Hematopoietic multipotent progenitor cell treated with erythropoietin and hydrocortisone succinate and interleukin-3 and kit ligand, for 15 days (in vitro differentiated cells): ENCODE results near the gene CD63.
A peak's percentile ranks its signal among the peaks of the same experiment; 100 is the strongest.

Experiments used
- DNase-seq: peaks from one replicate; pipeline ENCODE4 v3.0.0-alpha.2; 2015; ENCODE audit warnings: low spot score

Gene CD63

DNA sequence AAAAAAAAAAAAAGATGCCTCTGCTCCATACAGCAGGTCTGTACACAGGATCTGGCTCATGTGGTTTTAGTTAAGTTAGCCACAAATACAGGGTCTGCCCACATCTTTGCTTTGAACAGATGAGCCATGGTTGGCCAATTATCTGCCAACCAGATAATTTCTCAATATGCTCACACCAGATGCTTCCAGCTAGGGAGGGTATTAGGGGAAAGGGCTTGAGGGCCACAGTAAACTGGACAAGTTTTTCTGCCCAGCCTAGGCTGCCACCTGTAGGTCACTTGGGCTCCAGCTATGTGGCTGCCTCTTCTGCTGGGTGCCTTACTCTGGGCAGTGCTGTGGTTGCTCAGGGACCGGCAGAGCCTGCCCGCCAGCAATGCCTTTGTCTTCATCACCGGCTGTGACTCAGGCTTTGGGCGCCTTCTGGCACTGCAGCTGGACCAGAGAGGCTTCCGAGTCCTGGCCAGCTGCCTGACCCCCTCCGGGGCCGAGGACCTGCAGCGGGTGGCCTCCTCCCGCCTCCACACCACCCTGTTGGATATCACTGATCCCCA, 7.8 kb downstream of the CD63 start:
- no peak for DNase-seq

DNA sequence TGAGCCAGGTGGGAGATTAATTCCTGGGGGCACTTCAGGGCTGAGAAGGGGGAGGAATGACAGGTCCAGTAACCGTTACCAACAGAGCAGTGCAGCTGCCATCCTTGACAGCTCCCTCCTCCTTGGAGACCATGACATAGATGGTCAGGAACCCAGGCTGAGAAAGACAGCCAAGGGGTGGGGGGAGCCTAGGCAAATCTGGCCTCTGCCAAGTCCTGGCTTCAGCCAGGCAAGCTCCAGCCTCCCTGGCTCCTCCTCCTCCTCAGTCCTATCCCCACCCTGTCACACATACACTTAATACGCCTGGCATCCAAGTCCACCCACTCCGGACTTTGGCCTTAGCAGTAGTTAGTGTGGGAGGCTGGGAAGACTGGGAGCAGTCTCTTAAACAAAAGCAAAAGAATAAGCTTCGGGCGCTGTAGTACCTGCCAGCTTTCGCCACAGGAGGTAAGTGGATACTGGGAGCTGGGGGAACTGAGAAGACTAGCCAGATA, 8.7 kb downstream of the CD63 start, which contains the start of gene RDH5:
Gene RDH5 (plus strand): TSS at position 323 of the 494 bp plus-strand sequence. CDS start 792 bp downstream, outside the sequence.
- no peak for DNase-seq

- DNase-seq, result no peak
These were observed 9.4 kb downstream of the CD63 start for GRCh38 chr12:55719371-55719770.

- no peak for DNase-seq
These were observed 10.1 kb downstream of the CD63 start for GRCh38 chr12:55718624-55719275.

GRCh38 chr12:55718015-55718414, 10.8 kb downstream of the CD63 start:
- no peak for DNase-seq

- DNase-seq, result no peak
These were observed 11.5 kb downstream of the CD63 start for GRCh38 chr12:55717011-55718007.

DNA sequence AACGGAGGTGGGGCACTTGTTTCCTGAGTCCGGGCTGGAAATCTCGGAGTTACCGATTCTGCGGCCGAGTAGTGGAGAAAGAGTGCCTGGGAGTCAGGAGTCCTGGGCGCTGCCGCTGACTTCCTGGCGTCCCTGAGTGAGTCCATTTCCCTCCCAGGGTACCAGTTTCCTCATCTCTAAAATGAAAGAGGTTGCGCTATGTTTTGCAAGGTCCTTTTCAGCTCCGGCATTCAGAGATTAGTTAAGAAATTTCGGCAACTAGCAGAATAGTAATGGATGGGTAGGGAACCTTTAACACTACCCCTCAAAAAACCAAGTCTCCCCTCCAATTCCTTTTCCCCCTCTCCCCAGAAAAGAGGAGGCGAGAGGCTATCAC, 12.2 kb downstream of the CD63 start:
- no peak for DNase-seq

DNA sequence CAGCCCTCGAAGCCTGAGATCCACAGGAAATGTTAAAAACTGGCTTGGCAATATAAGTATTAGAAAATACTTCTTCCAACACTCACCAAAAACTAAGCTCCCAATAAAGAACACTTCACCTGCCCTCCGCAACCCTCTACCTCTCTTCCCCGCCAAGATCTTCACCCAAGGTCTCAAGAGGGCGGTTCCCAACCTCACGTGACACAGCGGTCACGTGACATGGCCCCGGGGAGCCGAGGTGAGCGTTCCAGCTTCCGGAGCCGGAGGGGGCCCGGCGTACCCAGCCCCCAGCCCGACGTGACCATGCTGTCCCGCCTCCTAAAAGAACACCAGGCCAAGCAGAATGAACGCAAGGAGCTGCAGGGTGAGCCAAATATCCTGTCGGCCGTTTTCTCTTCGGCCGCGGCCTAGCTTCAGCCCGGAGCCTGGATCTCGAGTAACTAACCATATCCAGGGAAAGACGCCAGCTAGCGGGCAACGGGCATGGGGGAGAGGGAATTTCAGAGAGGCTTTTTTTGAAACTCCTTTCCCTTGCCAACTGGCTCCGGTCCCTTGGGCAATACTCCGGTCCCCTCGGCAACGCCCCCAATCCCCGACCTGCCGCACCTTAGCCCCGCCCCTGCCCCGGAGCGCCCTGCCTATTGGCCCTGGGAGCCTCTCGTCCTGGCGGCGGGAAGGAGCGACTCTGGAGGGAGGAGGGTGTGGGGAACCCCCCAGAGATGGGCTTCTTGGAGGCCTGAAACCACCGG, 12.8 kb downstream of the CD63 start, which contains the start of gene BLOC1S1:
Gene BLOC1S1 (plus strand): TSS at position 214 of the 749 bp plus-strand sequence. CDS start 6 bp downstream, at position 220.
- peak; percentile 93 for DNase-seq

- no peak for DNase-seq
These were observed 13.5 kb downstream of the CD63 start for GRCh38 chr12:55715169-55715764.

DNA sequence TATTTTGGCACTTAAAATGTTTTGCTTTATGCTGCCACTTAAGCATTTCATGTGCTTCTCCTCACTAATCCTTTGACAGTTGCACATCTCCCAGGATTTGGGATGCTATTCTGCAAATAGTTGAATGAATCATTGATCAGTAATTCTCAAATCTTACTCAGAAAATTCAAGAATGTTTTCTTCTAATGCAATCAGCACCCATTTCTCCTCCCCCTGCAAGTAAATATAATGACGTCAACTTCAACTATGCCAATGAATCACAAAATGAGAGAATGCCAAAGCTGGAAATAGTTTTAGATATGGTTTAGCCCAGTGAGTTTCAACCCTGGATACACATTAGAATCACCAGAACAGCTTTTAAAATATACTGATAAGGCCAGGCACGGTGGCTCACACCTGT, 15.1 kb downstream of the CD63 start:
- DNase-seq, result no peak

DNA sequence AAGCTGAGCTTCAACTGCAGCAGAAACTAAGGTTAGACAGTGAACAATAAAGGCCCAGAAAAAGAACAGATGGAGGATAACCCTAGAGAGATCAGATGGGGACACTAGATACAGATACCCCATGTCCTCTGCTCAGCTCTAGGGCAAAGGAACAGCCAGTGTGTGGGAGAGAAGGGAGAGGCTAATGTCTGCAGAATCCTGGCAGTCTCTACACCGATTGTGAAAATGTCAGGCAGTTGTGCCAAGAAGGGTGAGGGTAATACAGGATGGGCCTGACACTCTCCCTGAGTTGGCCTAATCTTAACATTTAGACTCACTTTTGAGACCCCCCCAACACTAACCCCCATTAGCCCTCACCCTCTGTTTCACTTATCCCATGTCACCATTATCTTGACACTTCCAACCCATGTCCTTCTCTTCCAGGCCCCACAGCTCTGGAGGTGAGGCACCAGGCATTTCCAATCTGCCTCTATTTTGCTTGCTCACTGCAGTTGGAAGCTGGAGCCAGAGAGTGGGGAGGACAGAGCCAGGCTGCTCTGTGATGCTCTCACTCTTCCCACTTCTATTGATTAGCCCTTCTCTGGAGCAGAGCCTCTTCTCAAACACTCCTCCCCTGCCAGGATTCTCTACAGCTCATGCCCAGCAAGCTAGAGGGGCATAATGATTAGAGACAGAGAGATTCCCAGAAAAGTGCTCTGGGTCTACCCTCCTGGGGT, 16.0 kb downstream of the CD63 start:
- no peak for DNase-seq

DNA sequence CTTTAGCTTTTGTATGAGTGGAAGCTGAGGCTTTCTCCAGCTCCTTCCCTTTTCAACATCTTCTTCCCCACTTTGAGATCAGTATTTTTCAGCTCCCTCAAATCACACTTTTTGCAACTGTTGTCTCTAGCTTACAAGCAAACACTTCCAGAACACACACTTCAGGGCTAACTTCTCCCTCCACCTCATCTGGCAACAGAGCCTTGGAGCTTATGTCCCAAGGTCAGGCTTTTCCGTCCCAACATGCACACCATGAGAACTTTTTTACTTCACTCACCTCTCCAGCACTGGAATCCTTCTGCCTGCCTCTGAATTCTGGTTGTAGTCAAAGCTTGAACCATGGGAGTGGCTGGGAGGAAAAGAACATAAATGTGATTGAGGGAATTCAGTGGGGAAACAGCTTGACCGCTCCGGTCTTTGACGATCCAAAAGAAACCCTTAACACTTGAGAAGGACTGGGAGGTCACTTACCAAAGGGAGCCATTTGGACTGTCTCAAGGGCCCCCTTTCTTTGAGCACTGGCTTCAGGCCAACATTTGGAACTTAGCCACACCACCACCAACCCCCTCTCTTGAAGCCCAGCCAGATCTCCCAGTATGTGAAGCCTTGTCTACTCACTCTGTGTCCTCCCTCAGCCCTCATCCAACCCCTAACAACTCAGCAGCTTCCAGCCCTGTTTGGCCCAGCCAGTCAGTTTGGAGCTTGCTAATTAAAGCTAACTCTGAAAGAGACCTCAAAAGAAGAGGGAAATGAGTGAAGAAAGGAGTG, 16.8 kb downstream of the CD63 start:
- no peak for DNase-seq

- DNase-seq, result no peak
These were observed 20.0 kb downstream of the CD63 start for GRCh38 chr12:55708695-55709233.

- no peak for DNase-seq
These were observed 20.7 kb downstream of the CD63 start, which contains the start of gene ITGA7 for GRCh38 chr12:55707841-55708694. TSS of gene ITGA7 (minus strand) at chr12:55707904. CDS start at chr12:55707682, 222 bp downstream.

- no peak for DNase-seq
These were observed 21.6 kb downstream of the CD63 start for GRCh38 chr12:55707219-55707671.

- no peak for DNase-seq
These were observed 22.1 kb downstream of the CD63 start for GRCh38 chr12:55706568-55707218.

DNA sequence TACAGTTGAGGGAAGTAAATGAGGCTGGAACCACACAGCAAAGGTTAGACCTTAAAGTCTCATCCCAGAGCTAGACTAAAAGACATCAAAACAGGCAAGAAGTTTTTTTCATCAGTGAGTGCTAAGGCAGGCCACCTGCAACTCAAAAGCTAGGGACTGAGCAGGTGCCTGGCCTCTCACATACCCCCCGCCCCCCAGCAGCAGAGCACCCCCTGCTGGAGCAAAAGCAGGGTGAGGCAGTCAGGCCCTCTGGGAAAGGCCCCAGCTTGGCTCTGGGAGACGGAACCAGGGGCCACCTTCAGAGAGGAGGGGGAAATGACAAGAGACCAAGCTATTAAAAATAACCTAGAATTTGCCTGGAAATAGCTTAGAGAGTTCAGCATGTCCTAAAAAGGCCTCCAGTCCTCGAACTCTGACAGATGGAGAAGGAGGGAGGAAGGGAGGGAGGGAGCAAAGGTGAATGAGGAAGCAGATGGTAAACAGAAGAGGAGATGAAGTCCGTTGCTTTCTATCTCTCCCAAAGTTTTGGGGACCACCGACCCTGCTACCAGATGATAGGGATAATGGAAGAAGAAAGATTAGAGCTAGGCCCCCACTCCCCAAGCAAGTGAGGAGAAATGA, 22.9 kb downstream of the CD63 start:
- no peak for DNase-seq
